HEK293 (cell line): Measurements from ENCODE around the gene TSKU.
A peak's percentile ranks its signal among the peaks of the same experiment; 100 is the strongest.
"Not testable (repeated sequence)": the region's sequence is repeated elsewhere in the genome, so short reads cannot be mapped to it uniquely, and the experiment has no call there.

Source experiments
- CTCF ChIA-PET: fragments of 350-600 bp; formaldehyde crosslinking; extraction: SDS; loops from one replicate; lab custom pipeline; 2021; ENCODE audit warnings: antibody characterized with exemption; lab: Yijun Ruan, JAX
- POLR2A ChIA-PET: fragments of 300-600 bp; formaldehyde crosslinking; extraction: SDS; loops from one replicate; lab custom pipeline; 2020; ENCODE audit warnings: antibody characterized with exemption, inconsistent platforms; lab: Yijun Ruan, JAX
- H3K27ac ChIP-seq: fragments of 200-500 bp; sonication (Bioruptor generic); 2 replicates; pipeline ENCODE4 v1.5.1; 2014; ENCODE audit warnings: low read depth, low read length, control low read depth, inconsistent platforms; ENCODE audit errors: extremely low read depth
- H3K36me3 ChIP-seq, 2 experiments: fragments of 200-500 bp in 1 of 2; sonication (Bioruptor generic) in 1 of 2; 1 replicate in 1 of 2; 2 replicates in 1 of 2; pipeline ENCODE4 v1.5.1; 2014 to 2017; ENCODE audit warnings: inconsistent platforms in 2 of 2, low read length in 2 of 2; ENCODE audit not compliant: control insufficient read depth in 2 of 2, insufficient read depth in 1 of 2
- H3K4me1 ChIP-seq: fragments of 200-500 bp; sonication (Bioruptor generic); 2 replicates; pipeline ENCODE4 v1.5.1; 2014; ENCODE audit warnings: mild to moderate bottlenecking, low read length, inconsistent platforms; ENCODE audit not compliant: control insufficient read depth, insufficient read depth
- H3K4me3 ChIP-seq: 2 replicates; pipeline ENCODE4 v1.5.1; 2011; ENCODE audit warnings: low read depth, mild to moderate bottlenecking, control low read depth, low read length, moderate library complexity
- H3K9me3 ChIP-seq: fragments of 200-500 bp; sonication (Bioruptor generic); 2 replicates; pipeline ENCODE4 v1.5.1; 2014; ENCODE audit warnings: low read depth, low read length, inconsistent platforms; ENCODE audit not compliant: control insufficient read depth, insufficient read depth
- BCL11A ChIP-seq: fragments of 450-650 bp; formaldehyde crosslinking; IDR thresholded peaks from 2 replicates; pipeline ENCODE4 v1.5.1; 2016; ENCODE audit warnings: low read depth, missing biosample characterization, missing genetic modification characterization
- FEZF1 ChIP-seq: fragments of 450-650 bp; formaldehyde crosslinking; IDR thresholded peaks from 2 replicates; pipeline ENCODE4 v1.5.1; 2016; ENCODE audit warnings: missing biosample characterization, missing genetic modification characterization
- KLF8 ChIP-seq: fragments of 450-650 bp; formaldehyde crosslinking; IDR thresholded peaks from 2 replicates; pipeline ENCODE4 v1.5.1; 2016; ENCODE audit warnings: missing biosample characterization, missing genetic modification characterization
- MEIS1 ChIP-seq: sonication (generic); formaldehyde crosslinking; IDR thresholded peaks from 2 replicates; pipeline ENCODE4 v1.8.1; 2022; ENCODE audit warnings: missing genetic modification reagents, mild to moderate bottlenecking, borderline replicate concordance
- MZF1 ChIP-seq: fragments of 450-650 bp; formaldehyde crosslinking; IDR thresholded peaks from 2 replicates; pipeline ENCODE4 v1.5.1; 2017; ENCODE audit warnings: missing biosample characterization, missing genetic modification characterization, borderline replicate concordance
- ZBTB8A ChIP-seq: fragments of 450-650 bp; formaldehyde crosslinking; IDR thresholded peaks from 2 replicates; pipeline ENCODE4 v1.5.1; 2016; ENCODE audit warnings: missing biosample characterization, missing genetic modification characterization
- ZNF114 ChIP-seq: fragments of 450-650 bp; formaldehyde crosslinking; IDR thresholded peaks from 2 replicates; pipeline ENCODE4 v1.5.0; 2017; ENCODE audit warnings: missing biosample characterization, missing genetic modification characterization
- ZNF132 ChIP-seq: fragments of 450-650 bp; formaldehyde crosslinking; IDR thresholded peaks from 2 replicates; pipeline ENCODE4 v1.5.1; 2017; ENCODE audit warnings: missing biosample characterization, missing genetic modification characterization, borderline replicate concordance
- ZNF157 ChIP-seq: fragments of 450-650 bp; formaldehyde crosslinking; IDR thresholded peaks from 2 replicates; pipeline ENCODE4 v1.5.1; 2016; ENCODE audit warnings: missing biosample characterization, missing genetic modification characterization
- ZNF211 ChIP-seq: fragments of 450-650 bp; formaldehyde crosslinking; IDR thresholded peaks from 2 replicates; pipeline ENCODE4 v1.5.1; 2016; ENCODE audit warnings: low read depth, missing biosample characterization, missing genetic modification characterization
- ZNF394 ChIP-seq: fragments of 450-650 bp; formaldehyde crosslinking; IDR thresholded peaks from 2 replicates; pipeline ENCODE4 v1.5.1; 2016; ENCODE audit warnings: missing biosample characterization, missing genetic modification characterization, mild to moderate bottlenecking, moderate library complexity, borderline replicate concordance
- ZNF416 ChIP-seq: fragments of 450-650 bp; formaldehyde crosslinking; IDR thresholded peaks from 2 replicates; pipeline ENCODE4 v1.5.1; 2016; ENCODE audit warnings: missing biosample characterization, missing genetic modification characterization
- ZNF423 ChIP-seq: fragments of 450-650 bp; formaldehyde crosslinking; IDR thresholded peaks from 2 replicates; pipeline ENCODE4 v1.5.1; 2016; ENCODE audit warnings: missing biosample characterization, missing genetic modification characterization
- ZNF561 ChIP-seq: fragments of 450-650 bp; IDR thresholded peaks from 2 replicates; pipeline ENCODE4 v1.5.1; 2018; ENCODE audit warnings: missing biosample characterization, missing genetic modification characterization, borderline replicate concordance
- ZNF585B ChIP-seq: fragments of 450-650 bp; formaldehyde crosslinking; IDR thresholded peaks from 2 replicates; pipeline ENCODE4 v1.5.1; 2016; ENCODE audit warnings: missing biosample characterization, missing genetic modification characterization
- ZNF701 ChIP-seq: fragments of 450-650 bp; formaldehyde crosslinking; IDR thresholded peaks from 2 replicates; pipeline ENCODE4 v1.5.1; 2016; ENCODE audit warnings: missing biosample characterization, missing genetic modification characterization
- ZNF837 ChIP-seq: fragments of 450-650 bp; formaldehyde crosslinking; IDR thresholded peaks from 2 replicates; pipeline ENCODE4 v1.5.1; 2016; ENCODE audit warnings: missing biosample characterization, missing genetic modification characterization
- TF ChIP-seq, protein P1 (sequence below): fragments of 450-650 bp; formaldehyde crosslinking; IDR thresholded peaks from 2 replicates; pipeline ENCODE4; 2016; ENCODE audit warnings: missing biosample characterization, missing genetic modification characterization
- TF ChIP-seq, protein P2 (sequence below): fragments of 450-650 bp; formaldehyde crosslinking; conservative IDR thresholded peaks from 2 replicates; pipeline ENCODE4 v1.5.1; 2016; ENCODE audit warnings: low read depth, missing biosample characterization, missing genetic modification characterization
- TF ChIP-seq, protein P3 (sequence below): fragments of 450-650 bp; formaldehyde crosslinking; IDR thresholded peaks from 2 replicates; pipeline ENCODE4 v1.5.1; 2016; ENCODE audit warnings: missing biosample characterization, missing genetic modification characterization, low read depth

Gene TSKU

DNA sequence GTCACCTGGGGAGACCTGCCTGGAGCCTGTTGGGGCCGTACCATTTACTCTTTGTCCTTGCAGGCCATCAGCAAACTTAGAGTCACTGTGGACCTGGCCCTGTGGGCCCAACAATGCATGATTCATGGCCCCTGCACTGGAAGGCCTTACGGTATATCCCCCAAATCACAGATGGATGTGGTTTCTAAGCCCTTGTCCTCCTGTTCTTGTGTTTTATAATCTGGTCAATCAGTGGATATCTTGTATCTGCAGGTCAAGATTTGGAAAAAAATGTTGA is 6.2 kb downstream of the TSKU start (continued):
- TF ChIP-seq, protein P1, sequence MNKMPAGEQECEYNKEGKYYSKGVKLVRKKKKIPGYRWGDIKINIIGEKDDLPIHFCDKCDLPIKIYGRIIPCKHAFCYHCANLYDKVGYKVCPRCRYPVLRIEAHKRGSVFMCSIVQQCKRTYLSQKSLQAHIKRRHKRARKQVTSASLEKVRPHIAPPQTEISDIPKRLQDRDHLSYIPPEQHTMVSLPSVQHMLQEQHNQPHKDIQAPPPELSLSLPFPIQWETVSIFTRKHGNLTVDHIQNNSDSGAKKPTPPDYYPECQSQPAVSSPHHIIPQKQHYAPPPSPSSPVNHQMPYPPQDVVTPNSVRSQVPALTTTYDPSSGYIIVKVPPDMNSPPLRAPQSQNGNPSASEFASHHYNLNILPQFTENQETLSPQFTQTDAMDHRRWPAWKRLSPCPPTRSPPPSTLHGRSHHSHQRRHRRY (tag by site-specific recombination) = no peak
- TF ChIP-seq FEZF1 (tag by site-specific recombination) = no peak
- TF ChIP-seq, protein P2, sequence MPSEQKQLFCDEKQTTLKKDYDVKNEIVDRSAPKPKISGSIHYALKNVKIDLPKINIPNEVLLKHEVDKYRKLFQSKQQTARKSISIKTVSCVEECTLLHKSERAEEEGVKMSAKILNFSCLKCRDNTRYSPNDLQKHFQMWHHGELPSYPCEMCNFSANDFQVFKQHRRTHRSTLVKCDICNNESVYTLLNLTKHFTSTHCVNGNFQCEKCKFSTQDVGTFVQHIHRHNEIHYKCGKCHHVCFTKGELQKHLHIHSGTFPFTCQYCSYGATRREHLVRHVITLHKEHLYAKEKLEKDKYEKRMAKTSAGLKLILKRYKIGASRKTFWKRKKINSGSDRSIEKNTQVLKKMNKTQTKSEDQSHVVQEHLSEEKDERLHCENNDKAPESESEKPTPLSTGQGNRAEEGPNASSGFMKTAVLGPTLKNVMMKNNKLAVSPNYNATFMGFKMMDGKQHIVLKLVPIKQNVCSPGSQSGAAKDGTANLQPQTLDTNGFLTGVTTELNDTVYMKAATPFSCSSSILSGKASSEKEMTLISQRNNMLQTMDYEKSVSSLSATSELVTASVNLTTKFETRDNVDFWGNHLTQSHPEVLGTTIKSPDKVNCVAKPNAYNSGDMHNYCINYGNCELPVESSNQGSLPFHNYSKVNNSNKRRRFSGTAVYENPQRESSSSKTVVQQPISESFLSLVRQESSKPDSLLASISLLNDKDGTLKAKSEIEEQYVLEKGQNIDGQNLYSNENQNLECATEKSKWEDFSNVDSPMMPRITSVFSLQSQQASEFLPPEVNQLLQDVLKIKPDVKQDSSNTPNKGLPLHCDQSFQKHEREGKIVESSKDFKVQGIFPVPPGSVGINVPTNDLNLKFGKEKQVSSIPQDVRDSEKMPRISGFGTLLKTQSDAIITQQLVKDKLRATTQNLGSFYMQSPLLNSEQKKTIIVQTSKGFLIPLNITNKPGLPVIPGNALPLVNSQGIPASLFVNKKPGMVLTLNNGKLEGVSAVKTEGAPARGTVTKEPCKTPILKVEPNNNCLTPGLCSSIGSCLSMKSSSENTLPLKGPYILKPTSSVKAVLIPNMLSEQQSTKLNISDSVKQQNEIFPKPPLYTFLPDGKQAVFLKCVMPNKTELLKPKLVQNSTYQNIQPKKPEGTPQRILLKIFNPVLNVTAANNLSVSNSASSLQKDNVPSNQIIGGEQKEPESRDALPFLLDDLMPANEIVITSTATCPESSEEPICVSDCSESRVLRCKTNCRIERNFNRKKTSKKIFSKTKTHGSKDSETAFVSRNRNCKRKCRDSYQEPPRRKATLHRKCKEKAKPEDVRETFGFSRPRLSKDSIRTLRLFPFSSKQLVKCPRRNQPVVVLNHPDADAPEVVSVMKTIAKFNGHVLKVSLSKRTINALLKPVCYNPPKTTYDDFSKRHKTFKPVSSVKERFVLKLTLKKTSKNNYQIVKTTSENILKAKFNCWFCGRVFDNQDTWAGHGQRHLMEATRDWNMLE (tag by site-specific recombination) = no peak
- TF ChIP-seq, all 188 proteins: peak for 0

DNA sequence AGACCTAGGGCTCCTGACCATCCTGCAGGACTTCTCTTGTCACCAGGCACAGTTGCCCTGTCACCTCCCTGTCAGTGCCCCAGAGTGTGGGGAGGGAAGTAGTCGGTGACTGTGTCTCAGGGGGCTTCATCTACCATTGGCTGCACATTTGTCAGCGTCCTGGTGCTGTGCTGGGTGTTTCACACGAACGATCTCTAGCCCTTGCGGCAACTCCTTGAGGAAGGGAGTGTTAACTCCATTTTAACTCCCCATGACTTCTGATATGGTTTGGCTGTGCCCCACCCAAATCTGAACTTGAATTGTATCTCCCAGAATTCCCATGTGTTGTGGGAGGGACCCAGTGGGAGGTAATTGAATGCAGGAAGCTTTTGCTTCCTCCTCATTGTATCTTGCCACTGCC is 7.1 kb downstream of the TSKU start:
- TF ChIP-seq ZNF132 (tag by site-specific recombination) (no peak), MEIS1 (no peak), ZBTB8A (tag by site-specific recombination) (no peak), KLF8 (no peak), BCL11A (tag by site-specific recombination) (no peak), ZNF561 (tag by site-specific recombination) (no peak), ZNF211 (tag by site-specific recombination) (no peak), ZNF157 (tag by site-specific recombination) (no peak), ZNF701 (tag by site-specific recombination) (no peak)
- Histone ChIP-seq H3K9me3 (no peaks in the 10 kb centered on the region), H3K4me1 (0 out of 2 replicates have a peak, but pooled peaks cover 6% of the 10 kb centered on the region), H3K27ac (no peak overlapping the region), H3K4me3 (no peak overlapping the region), H3K36me3 (no peaks in the 10 kb centered on the region)
- ChIA-PET CTCF (interaction anchor here (0.6 kb wide), 1 partner anchor 129 kb away, joined by 3 read pairs; no protein-coding TSS in a partner anchor), POLR2A (no interaction called here)

DNA sequence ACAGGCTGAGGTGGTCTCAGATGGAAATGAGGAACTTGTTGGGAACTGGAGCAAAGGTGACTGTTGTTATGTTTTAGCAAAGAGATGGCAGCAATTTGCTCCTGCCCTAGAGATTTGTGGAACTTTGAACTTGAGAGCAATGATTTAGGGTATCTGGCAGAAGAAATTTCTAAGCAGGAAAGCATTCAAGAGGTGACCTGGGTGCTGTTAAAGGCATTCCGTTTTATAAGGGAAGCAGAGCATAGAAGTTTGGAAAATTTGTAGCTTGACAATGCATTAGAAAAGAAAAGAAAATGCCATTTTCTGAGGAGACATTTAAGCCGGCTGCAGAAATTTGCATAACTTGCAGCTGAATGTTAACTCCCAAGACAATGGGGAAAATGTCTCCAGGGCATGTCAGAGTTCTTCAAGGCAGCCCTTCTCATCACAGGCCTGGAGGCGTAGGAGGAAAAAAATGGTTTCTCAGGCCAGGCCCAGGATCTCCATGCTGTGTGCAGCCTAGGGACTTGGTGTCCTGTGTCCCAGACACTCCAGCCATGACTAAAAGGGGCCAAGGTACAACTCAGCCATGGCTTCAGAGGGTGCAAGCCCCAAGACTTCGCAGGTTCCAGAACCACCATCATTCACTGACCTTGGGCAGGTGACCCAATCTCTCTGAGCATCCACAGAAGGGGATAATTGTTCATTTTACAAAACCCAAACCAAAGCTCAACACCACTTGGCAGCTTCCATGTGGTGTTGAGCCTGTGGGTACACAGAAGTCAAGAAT is 8.0 kb downstream of the TSKU start:
- CTCF ChIA-PET = interaction anchor here (0.7 kb wide), 1 partner anchor 59 kb away, joined by 4 read pairs; no protein-coding TSS in a partner anchor
- H3K4me1 ChIP-seq, H3K27ac ChIP-seq, POLR2A ChIA-PET, H3K36me3 ChIP-seq, H3K4me3 ChIP-seq, H3K9me3 ChIP-seq: not testable (repeated sequence)
- TF ChIP-seq ZNF585B (tag by site-specific recombination) = peak; percentile 53

DNA sequence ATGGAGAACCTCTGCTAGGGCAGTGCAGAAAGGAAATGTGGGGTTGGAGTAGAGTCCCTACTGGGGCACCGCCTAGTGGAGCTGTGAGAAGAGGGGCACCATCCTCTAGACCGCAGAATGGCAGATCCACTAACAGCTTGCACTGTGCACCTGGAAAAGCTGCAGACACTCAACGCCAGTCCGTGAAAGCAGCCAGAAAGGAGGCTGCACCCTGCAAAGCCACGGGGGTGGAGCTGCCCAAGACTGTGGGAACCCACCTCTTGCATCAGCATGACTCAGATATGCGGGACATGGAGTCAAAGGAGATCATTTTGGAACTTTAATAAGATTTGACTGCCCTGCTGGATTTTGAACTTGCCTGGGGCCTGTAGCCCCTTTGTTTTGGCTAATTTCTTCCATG is 8.7 kb downstream of the TSKU start:
- CTCF ChIA-PET = interaction anchor here (0.7 to 0.8 kb wide), 2 partner anchors 60 to 287 kb away, joined by 3 to 4 read pairs; no protein-coding TSS in a partner anchor
- Histone ChIP-seq H3K4me3 (no peak overlapping the region), H3K36me3 (peaks cover 0 to 15% of the 10 kb centered on the region in 2 experiments; a peak in 1 of 3 replicates), H3K27ac (no peak overlapping the region), H3K4me1 (0 out of 2 replicates have a peak, but pooled peaks cover 6% of the 10 kb centered on the region), H3K9me3 (no peaks in the 10 kb centered on the region)
- POLR2A ChIA-PET = no interaction called here
- TF ChIP-seq ZNF394 (tag by site-specific recombination) (no peak), MZF1 (tag by site-specific recombination) (no peak), ZNF423 (tag by site-specific recombination) (no peak), ZNF837 (tag by site-specific recombination) (no peak), ZNF416 (no peak), ZNF114 (tag by site-specific recombination) (no peak)
- TF ChIP-seq, protein P3, sequence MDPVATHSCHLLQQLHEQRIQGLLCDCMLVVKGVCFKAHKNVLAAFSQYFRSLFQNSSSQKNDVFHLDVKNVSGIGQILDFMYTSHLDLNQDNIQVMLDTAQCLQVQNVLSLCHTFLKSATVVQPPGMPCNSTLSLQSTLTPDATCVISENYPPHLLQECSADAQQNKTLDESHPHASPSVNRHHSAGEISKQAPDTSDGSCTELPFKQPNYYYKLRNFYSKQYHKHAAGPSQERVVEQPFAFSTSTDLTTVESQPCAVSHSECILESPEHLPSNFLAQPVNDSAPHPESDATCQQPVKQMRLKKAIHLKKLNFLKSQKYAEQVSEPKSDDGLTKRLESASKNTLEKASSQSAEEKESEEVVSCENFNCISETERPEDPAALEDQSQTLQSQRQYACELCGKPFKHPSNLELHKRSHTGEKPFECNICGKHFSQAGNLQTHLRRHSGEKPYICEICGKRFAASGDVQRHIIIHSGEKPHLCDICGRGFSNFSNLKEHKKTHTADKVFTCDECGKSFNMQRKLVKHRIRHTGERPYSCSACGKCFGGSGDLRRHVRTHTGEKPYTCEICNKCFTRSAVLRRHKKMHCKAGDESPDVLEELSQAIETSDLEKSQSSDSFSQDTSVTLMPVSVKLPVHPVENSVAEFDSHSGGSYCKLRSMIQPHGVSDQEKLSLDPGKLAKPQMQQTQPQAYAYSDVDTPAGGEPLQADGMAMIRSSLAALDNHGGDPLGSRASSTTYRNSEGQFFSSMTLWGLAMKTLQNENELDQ = no peak
